ENCODE data around the gene CSK.

Gene CSK

GRCh38 chr15:74792227-74793016 lies 10.5 kb downstream of the CSK start:
- H3K36me3 ChIP-seq (ENCODE audit: control insufficient read depth, insufficient read depth, low read length): no peaks in the 10 kb centered on the region
- H3K9me3 ChIP-seq (ENCODE audit: control insufficient read depth, low read length): no peaks in the 10 kb centered on the region
- H3K4me3 ChIP-seq (ENCODE audit: insufficient read depth, low read depth, low read length): no peak overlapping the region
- WGBS, 2 experiments: 87 to 90% methylated on average over 12 of the region's 12 CpGs
- no peaks in the 10 kb centered on the region for H3K27me3 ChIP-seq (ENCODE audit: control insufficient read depth, insufficient read depth, low read length, poor library complexity, severe bottlenecking)
- H3K27ac ChIP-seq (ENCODE audit: insufficient read depth, low read depth, low read length, poor library complexity, severe bottlenecking): no peak overlapping the region
- H3K4me1 ChIP-seq (ENCODE audit: control insufficient read depth, insufficient read depth, low read length): peaks cover 39% of the 10 kb centered on the region

- Histone ChIP-seq H3K4me1 (ENCODE audit: control insufficient read depth, insufficient read depth, low read length) (peaks cover 34% of the 10 kb centered on the region), H3K4me3 (ENCODE audit: insufficient read depth, low read depth, low read length) (no peak overlapping the region), H3K36me3 (ENCODE audit: control insufficient read depth, insufficient read depth, low read length) (no peaks in the 10 kb centered on the region), H3K9me3 (ENCODE audit: control insufficient read depth, low read length) (no peaks in the 10 kb centered on the region), H3K27ac (ENCODE audit: insufficient read depth, low read depth, low read length, poor library complexity, severe bottlenecking) (no peak overlapping the region), H3K27me3 (ENCODE audit: control insufficient read depth, insufficient read depth, low read length, poor library complexity, severe bottlenecking) (no peaks in the 10 kb centered on the region)
- 58 to 63% methylated on average over 12 of the region's 12 CpGs for WGBS, 2 experiments
Measured at GRCh38 chr15:74793135-74794028, 11.5 kb downstream of the CSK start.

GRCh38 chr15:74794248-74794969 lies 12.5 kb downstream of the CSK start:
- Histone ChIP-seq H3K27ac (ENCODE audit: insufficient read depth, low read depth, low read length, poor library complexity, severe bottlenecking) (no peak overlapping the region), H3K4me1 (ENCODE audit: control insufficient read depth, insufficient read depth, low read length) (peaks cover 24% of the 10 kb centered on the region), H3K9me3 (ENCODE audit: control insufficient read depth, low read length) (no peaks in the 10 kb centered on the region), H3K27me3 (ENCODE audit: control insufficient read depth, insufficient read depth, low read length, poor library complexity, severe bottlenecking) (no peaks in the 10 kb centered on the region), H3K36me3 (ENCODE audit: control insufficient read depth, insufficient read depth, low read length) (no peaks in the 10 kb centered on the region), H3K4me3 (ENCODE audit: insufficient read depth, low read depth, low read length) (no peak overlapping the region)
- WGBS, 2 experiments: 93 to 95% methylated on average over 6 to 7 of the region's 9 CpGs

- H3K4me1 ChIP-seq (ENCODE audit: control insufficient read depth, insufficient read depth, low read length): peaks cover 20% of the 10 kb centered on the region
- no peaks in the 10 kb centered on the region for H3K9me3 ChIP-seq (ENCODE audit: control insufficient read depth, low read length)
- 87 to 89% methylated on average over 9 of the region's 9 CpGs for WGBS, 2 experiments
- no peak overlapping the region for H3K27ac ChIP-seq (ENCODE audit: insufficient read depth, low read depth, low read length, poor library complexity, severe bottlenecking)
- no peaks in the 10 kb centered on the region for H3K27me3 ChIP-seq (ENCODE audit: control insufficient read depth, insufficient read depth, low read length, poor library complexity, severe bottlenecking)
- H3K36me3 ChIP-seq (ENCODE audit: control insufficient read depth, insufficient read depth, low read length): no peaks in the 10 kb centered on the region
- no peak overlapping the region for H3K4me3 ChIP-seq (ENCODE audit: insufficient read depth, low read depth, low read length)
Measured at GRCh38 chr15:74794970-74795349, 13.1 kb downstream of the CSK start.

GRCh38 chr15:74795966-74796625 lies 14.2 kb downstream of the CSK start:
- peaks cover 6% of the 10 kb centered on the region for H3K36me3 ChIP-seq (ENCODE audit: control insufficient read depth, insufficient read depth, low read length)
- no peaks in the 10 kb centered on the region for H3K27me3 ChIP-seq (ENCODE audit: control insufficient read depth, insufficient read depth, low read length, poor library complexity, severe bottlenecking)
- H3K27ac ChIP-seq (ENCODE audit: insufficient read depth, low read depth, low read length, poor library complexity, severe bottlenecking): no peak overlapping the region
- no peaks in the 10 kb centered on the region for H3K9me3 ChIP-seq (ENCODE audit: control insufficient read depth, low read length)
- H3K4me1 ChIP-seq (ENCODE audit: control insufficient read depth, insufficient read depth, low read length): peaks cover 14% of the 10 kb centered on the region
- 95% methylated on average over 14 of the region's 14 CpGs for WGBS, 2 experiments
- no peak overlapping the region for H3K4me3 ChIP-seq (ENCODE audit: insufficient read depth, low read depth, low read length)

GRCh38 chr15:74798388-74799254 lies 16.7 kb downstream of the CSK start:
- 92 to 93% methylated on average over 25 of the region's 25 CpGs for WGBS, 2 experiments
- H3K27me3 ChIP-seq (ENCODE audit: control insufficient read depth, insufficient read depth, low read length, poor library complexity, severe bottlenecking): no peaks in the 10 kb centered on the region
- H3K4me1 ChIP-seq (ENCODE audit: control insufficient read depth, insufficient read depth, low read length): peaks cover under 1% of the 10 kb centered on the region
- H3K9me3 ChIP-seq (ENCODE audit: control insufficient read depth, low read length): no peaks in the 10 kb centered on the region
- peaks cover 21% of the 10 kb centered on the region for H3K36me3 ChIP-seq (ENCODE audit: control insufficient read depth, insufficient read depth, low read length)
- H3K27ac ChIP-seq (ENCODE audit: insufficient read depth, low read depth, low read length, poor library complexity, severe bottlenecking): no peak overlapping the region
- no peak overlapping the region for H3K4me3 ChIP-seq (ENCODE audit: insufficient read depth, low read depth, low read length)

GRCh38 chr15:74799255-74799855 lies 17.5 kb downstream of the CSK start:
- H3K4me1 ChIP-seq (ENCODE audit: control insufficient read depth, insufficient read depth, low read length): no peaks in the 10 kb centered on the region
- peaks cover 21% of the 10 kb centered on the region for H3K36me3 ChIP-seq (ENCODE audit: control insufficient read depth, insufficient read depth, low read length)
- no peak overlapping the region for H3K27ac ChIP-seq (ENCODE audit: insufficient read depth, low read depth, low read length, poor library complexity, severe bottlenecking)
- H3K27me3 ChIP-seq (ENCODE audit: control insufficient read depth, insufficient read depth, low read length, poor library complexity, severe bottlenecking): no peaks in the 10 kb centered on the region
- WGBS, 2 experiments: 93% methylated on average over 16 of the region's 16 CpGs
- no peaks in the 10 kb centered on the region for H3K9me3 ChIP-seq (ENCODE audit: control insufficient read depth, low read length)
- no peak overlapping the region for H3K4me3 ChIP-seq (ENCODE audit: insufficient read depth, low read depth, low read length)

- 62 to 63% methylated on average over 18 of the region's 18 CpGs for WGBS, 2 experiments
- H3K9me3 ChIP-seq (ENCODE audit: control insufficient read depth, low read length): no peaks in the 10 kb centered on the region
- no peaks in the 10 kb centered on the region for H3K27me3 ChIP-seq (ENCODE audit: control insufficient read depth, insufficient read depth, low read length, poor library complexity, severe bottlenecking)
- no peak overlapping the region for H3K4me3 ChIP-seq (ENCODE audit: insufficient read depth, low read depth, low read length)
- peaks cover 21% of the 10 kb centered on the region for H3K36me3 ChIP-seq (ENCODE audit: control insufficient read depth, insufficient read depth, low read length)
- no peaks in the 10 kb centered on the region for H3K4me1 ChIP-seq (ENCODE audit: control insufficient read depth, insufficient read depth, low read length)
- H3K27ac ChIP-seq (ENCODE audit: insufficient read depth, low read depth, low read length, poor library complexity, severe bottlenecking): no peak overlapping the region
Measured at GRCh38 chr15:74799856-74800558, 18.1 kb downstream of the CSK start.
